ENCODE results near the gene LAMTOR5.
"Not testable (repeated sequence)": the region's sequence is repeated elsewhere in the genome, so short reads cannot be mapped to it uniquely, and the experiment has no call there.

The LAMTOR5 gene

DNA sequence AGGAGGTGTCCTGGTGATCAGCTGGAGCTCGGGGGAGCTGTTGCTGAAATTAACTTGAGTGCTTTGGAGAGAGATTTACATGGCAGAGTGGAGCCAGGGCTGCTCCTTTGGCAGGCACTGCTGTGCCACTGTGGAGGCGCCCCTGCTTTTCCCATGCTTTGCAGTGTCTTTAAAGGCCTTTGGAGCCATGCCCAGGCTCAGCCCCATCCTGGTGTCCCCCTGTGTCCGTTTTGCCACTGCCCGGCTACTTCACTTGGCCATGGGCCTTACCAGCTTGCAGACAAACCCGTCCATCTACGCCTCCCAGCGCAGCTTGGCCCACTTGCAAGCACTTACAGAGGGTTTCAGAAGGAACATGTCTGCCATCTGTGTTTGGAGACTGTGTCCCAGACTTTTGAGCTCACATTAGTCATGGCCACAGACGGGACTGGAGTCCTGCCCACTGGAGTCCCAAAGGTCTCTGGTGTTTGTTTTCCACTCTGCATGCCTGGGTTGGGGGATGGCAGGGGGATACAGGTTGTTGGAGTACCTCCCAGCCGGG, 18.2 kb upstream of the LAMTOR5 start:
- no peak for DNase-seq

DNA sequence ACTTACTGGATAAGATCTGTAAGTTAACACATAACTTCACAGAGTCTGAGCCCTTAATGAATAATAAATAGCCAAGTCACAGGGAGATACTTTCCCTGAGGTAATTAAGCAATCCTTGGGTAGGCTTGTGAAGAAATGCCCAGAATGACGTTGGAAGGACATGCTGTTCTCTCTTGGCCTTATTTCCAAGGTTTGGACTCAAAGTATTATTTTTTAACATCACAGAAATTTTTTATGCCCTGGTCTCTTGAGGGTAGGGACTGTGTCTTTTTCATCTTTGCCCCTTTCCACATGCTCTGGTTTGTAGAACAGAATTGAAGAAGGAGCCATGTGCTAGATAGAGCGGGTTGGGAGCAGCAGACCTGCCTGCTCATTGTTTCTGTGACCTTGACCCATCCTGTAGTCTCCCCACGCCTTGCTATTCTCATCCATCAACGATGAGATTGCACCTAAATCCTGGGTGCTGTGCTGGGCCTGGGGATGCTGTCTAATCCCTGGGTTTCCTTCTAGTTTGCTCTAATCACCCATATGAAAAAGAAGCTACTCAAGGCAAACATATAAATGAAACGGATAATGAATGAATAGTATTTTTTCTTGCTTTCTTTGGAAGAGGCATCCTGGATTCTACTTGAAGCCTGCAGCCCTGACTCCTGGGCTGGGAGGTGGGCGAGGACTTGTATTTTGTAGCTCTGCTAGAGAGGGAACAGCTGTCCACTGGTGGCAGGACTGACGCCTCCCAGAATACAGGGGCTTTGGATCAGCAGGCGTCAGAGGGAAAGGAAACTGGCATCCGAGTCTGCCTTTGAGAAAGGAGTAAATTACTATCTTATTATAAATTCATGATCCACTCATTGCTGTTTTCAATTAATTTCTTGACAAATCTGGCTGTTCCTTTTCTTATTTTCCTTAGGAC, 17.5 kb upstream of the LAMTOR5 start:
- DNase-seq = no peak

DNA sequence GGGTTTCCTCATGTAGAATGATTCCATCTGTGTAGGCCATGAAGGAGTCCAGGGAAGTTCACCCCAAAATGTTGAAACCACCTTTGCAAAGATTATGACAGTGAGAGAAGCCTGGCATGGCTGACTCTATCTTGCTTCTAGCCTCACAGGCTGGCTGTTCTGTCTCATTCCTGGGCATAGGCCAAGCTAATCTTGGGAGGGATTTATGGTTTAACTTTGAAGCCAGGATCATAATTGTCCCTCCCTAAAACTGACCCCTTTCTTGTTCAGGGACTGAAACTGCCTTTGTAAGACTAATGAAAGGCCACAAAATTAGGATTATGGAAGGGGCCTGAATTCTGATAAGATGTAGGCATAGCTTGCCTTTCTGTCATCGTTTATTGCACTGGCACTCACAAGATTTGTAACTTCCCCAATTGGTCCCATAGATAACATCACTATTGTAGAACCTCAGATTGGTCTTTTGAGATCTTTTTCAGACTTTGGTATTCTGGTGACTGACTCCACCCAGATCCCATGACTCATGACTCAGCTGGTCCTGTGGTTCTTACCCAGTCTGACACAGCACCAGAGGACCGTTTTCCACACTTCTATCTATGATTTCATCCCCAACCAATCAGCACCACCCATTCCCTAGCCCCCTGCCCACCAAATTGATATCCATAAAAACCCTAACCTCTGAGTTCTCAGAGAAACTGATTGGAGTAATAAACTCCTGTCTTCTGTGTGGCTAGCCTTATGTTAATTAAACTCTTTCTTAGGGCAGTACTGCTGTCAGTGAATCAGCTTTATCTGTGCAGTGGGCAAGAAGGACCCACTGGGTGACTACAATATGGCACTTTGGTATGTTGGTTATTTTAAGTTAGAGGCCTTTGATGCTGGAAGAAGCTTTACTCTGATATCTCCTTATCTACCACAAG, 13.6 kb upstream of the LAMTOR5 start:
- DNase-seq = no peak

DNA sequence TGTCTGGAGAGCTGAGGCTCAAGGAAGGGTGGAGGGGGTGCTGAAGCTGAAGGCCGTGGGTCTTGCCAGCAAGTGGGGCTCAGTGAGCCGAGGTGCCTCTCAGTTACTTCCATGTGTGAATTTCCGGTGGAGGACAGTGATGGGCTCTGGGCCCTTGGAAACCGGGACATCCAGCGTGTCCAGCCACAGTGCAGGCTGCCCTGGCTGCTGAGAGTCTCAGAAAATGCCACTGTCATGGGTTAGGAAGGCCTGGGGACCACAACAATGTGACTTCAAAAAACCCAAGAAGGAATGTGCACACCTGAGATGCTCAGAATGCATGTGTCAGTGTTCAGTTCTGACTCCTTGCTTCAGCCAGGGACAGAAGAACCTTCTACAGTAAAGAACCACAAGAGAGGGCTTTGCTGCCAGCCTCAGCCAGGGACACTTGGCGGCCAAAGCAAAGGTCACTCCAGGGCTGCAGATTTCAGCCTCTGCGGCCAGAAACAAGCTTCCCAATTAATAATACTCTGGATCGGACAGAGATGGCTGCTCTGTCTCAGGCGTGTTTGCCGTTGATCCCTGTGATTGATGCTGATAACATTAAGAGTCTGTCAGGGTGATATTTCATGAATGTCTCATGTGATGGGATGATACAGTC, 12.6 kb upstream of the LAMTOR5 start:
- no peak for DNase-seq

DNA sequence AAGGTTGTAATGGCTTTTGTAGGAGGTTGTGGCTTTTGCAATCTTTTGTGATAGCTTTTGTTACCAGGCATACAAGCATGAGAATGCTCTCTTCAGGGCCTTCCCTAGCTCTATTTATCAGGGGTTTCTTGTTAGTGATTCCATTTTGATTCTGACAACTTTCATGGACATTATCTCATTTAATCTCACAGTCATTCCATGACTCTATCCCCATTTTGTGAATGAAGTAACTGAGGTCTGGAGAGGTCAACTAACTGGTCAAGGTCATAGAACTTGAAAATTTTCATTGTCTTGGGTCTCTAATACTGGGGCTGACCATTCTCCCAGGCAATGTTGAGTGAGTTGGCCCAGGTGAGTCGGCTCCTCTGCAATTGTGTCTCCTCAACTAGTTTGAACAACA, 11.2 kb upstream of the LAMTOR5 start:
- DNase-seq = no peak

DNA sequence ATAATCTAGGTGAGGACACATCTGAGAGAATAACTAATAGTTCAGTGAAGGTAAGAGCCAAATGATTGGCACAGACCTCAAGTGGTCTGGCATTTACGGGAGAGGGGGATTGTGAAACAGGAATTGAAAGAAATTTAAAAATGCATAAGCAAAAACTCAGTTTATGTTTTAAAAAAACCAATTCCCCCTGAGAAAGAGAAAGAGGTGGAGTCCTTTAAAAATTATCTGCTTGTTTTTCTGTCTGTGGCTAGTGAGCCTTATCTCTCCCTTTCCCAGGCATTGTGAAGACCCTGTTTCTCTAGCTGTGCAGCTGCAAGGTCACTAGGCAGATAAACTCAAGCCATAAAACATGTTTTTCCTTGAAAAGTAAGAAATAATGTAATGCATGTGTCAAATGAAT, 5.6 kb upstream of the LAMTOR5 start:
- DNase-seq = not testable (repeated sequence)

DNA sequence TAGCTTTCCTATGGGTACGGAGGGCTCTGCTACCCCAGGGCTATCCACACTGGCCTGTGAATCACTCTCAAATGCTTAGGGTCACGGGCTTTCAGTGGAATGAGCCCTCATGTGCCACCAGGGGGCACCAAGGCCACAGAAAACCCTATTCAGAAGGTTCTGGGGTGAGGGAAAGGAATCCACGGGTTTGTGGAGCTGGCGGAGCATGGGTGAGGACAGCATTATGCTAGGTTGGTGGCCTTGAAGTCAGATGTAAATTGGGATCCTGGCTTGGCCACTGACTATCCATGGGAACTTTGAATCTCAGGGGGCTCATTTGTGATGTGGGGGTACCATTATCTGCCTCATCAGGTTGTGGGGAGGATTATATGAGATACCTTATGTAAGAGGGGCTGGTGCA, 5.1 kb upstream of the LAMTOR5 start:
- no peak for DNase-seq

DNA sequence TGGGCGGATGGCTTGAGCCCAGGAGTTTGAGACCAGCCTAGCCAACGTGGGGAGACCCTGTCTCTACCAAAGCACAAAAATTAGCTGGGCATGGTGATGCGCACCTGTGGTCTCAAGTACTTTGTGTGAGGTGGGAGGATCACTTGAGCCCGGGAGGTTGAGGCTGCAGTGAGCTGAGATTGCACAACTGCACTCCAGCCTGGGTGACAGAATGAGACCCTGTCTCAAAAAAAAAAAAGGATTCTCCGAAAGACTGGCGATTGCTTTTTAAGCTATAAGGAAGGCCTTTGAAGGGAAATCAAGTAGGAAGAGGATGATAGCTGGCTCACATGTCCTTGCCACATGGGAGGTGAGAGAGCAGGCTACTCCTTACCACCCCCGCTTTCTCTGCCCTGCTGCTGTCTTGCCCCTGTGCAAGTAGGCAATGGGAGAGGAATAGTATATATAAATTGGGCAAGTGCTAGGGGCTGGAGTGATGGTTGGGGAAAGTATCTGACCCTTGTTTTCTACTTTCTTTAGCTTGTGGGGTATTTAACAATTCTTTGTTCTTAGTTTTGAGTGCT, 3.8 kb upstream of the LAMTOR5 start:
- no peak for DNase-seq

DNA sequence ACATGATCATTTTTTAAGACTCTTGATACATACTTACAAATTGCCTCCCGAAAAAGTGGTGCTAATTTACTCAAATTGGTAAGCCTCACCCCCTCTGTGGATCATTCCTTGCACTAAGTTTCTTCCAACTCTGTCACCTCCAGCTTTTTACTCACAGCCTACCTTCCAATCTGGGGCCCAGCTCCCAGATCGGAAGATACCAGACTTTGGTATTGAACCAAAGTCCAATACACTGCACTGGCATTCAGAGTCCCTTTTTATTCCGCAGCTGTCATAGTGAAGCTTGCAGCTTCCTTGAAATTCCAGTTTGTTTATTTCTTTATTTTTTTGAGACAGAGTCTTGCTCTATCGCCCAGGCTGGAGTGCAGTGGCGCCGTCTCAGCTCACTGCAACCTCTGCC, 1.8 kb upstream of the LAMTOR5 start:
- DNase-seq = no peak

DNA sequence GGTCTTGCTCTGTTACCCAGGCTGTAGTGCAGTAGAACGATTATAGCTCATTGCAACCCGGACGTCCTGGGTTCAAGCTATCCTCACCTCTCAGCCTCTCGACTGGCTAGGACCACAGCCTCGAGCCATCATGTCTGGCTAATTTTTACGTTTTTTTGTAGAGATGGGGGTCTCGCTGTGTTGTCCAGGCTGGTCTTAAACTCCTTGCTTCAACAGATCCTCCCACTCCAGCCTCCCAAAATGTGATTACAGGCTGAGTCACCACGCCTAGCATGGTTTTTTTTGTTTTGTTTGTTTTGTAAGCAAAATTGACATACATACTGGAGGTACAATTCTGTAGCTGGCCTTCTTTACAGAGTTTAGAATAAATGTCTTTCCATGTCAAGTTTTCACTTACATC, 994 bp upstream of the LAMTOR5 start:
- DNase-seq = no peak

DNA sequence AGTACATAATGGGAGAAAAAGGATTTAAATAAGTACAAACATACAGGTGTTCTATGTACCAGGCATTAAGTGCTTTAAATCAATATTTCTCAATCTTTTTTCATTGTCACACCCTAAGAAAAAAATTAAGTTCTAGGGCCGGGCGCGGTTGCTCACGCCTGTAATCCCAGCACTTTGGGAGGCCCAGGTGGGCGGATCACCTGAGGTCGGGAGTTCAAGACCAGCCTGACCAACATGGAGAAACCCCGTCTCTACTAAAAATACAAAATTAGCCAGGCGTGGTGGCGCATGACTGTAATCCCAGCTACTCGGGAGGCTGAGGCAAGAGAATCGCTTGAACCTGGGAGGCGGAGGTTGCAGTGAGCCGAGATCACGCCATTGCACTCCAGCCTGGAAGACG, 1.1 kb downstream of the LAMTOR5 start:
- not testable (repeated sequence) for DNase-seq

DNA sequence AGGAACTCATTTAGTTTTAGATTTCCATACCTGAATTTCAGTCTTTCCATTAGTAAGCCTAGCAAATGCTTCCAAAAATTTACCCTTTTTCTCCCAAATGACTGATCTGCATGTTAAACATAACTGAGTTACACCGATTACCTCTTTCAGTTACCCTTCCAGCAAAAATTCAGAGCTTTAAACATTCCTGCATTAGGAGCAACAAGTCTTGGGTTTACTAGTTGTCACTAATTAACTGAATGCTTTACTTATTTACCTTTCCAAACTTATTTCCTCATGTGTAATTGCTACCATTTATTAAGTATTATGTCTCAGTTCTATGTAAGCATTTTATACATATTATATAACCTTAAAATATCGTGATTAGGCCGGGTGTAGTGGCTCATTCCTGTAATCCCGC, 3.1 kb downstream of the LAMTOR5 start:
- DNase-seq = no peak

DNA sequence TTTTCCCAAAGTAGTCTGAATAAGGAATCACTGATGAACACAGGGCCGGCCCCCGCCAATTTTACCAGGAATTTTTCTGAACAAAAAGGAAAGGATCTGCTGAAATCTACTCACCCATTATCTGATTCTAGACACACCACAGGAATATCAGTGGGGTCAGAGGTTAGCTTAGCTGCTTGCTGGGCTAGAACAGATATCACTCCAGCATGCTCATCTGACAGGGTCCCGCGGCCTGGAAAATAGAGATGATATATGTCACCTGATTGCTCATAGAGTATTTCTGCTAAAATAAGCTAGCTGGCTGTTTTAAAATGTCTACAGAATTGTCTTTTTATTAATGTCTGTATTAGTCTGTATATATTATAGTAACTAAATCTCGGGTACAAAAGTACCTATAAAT, 3.7 kb downstream of the LAMTOR5 start:
- no peak for DNase-seq

DNA sequence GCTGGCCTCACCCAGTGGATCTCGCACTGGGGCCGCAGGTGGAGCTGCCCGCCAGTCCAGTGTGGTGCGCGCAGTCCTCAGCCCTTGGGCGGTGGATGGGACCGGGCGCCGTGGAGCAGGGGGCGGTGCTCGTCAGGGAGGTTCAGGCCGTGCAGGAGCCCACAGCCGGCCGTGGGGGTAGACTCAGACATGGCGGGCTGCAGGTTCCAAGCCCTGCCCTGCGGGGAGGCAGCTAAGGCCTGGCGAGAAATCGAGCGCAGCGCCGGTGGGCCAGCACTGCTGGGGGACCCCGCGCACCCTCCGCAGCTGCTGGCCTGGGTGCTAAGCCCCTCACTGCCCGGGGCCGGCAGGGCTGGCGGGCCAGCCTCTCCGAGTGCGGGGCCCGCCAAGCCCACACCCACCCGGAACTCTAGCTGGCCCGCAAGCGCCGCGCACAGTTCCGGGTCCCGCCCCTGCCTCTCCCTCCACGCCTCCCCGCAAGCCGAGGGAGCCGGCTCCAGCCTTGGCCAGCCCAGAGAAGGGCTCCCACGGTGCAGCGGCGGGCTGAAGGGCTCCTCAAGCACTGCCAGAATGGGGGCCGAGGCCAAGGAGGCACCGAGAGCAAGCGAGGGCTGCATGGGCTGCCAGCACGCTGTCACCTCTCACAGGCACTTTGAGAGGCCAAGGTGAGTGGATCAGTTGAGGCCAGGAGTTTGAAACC, 11.1 kb downstream of the LAMTOR5 start:
- not testable (repeated sequence) for DNase-seq

DNA sequence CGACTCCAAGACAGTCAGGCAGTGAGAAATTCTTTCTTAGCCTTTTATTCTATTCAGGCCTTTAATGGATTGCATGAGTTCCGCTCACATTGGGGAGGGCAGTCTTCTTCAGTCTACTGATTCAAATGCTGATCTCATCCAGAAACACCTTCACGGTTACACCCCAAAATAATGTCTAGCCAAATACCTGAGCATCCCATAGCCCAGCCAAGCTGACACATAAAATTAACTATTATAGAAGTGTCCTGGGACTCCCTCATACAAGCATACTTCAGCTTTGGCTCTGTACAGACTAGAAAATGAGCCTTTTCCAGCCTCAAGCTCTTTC, 13.0 kb downstream of the LAMTOR5 start:
- DNase-seq = no peak

DNA sequence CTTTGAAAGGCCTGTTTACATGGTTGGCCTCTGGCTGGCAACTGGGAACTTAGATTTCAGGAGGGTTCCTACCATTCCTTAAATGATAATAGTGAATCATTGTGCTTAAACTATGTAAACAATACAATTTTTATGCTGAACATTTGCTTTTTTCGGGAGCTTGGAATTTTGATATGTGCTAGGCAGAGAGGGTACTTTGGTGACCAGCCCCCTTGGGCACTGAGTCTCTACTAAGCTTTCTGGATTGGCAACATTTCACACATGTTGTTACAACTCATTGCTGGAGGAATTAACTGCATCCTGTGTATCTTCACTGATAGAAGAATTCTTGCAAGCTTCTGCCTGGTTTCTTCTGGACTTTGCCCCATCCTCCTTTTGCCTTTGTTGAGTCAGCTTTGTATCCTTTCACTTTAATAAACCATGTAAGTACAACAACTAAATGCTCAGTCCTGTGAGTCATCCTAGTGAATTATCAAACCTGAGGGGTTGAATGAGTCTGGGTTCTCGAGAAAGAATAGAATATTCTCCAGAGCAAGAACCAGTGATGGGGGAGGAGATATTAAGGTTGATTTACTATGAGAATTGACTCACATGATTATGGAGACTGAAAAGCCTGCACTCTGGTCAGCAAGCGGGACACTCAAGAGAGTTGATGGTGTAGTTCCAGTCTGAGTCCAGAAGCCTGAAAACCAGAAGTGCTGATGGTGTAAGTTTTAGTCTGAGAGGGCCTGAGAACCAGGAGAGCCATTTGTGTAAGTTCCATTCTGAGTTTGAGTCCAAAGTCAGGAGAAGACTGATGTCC, 13.6 kb downstream of the LAMTOR5 start:
- no peak for DNase-seq

DNA sequence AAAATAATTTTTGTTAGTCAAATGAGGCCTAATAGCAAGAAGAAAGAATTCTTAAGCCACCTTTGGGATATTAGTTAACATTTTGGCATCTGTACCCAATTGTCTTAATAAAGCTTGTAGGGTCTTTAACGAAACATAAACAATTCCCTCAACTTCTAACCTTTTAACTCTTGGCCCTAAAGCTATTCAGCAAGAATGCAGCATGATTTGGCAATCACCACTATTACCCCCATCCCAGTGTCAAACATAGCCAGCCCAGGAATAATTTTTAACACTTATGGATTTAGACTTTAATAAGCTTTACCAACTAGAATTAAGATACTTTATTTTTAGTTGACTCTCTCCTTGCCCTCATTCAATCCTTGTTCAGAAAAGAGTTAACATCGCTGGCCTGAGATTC, 14.2 kb downstream of the LAMTOR5 start:
- DNase-seq = no peak

DNA sequence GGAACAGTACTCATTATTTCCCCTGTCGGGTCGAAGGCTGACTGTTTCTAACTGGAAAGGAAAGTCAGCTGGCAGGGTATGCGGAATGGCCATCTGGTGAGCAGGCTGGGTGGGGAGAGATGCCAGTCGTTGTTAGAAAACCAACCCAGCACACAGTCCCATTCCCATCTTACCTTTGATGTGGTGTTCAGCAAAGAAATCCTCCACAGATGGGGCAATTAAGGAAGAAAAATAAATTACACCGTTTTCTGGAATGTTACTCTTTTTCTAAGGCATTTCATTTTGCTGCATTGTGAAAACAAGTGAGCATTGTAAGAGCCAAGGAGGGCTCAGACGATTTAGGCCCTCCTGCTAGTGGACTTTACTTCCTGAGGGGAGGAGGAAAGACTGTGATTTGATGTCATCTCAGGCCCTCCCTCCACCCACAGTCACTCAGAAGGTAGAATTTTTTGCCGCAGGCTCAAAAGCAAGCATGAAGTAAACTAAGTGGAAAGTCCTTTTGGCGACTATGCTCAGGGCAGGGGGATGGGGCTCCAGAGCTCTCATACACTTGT, 16.7 kb downstream of the LAMTOR5 start, which contains the start of gene SLC16A4:
SLC16A4 (minus strand) TSS at position 335 of the 554 bp plus-strand sequence. CDS start 1,703 bp downstream, outside the sequence.
- DNase-seq = no peak

DNA sequence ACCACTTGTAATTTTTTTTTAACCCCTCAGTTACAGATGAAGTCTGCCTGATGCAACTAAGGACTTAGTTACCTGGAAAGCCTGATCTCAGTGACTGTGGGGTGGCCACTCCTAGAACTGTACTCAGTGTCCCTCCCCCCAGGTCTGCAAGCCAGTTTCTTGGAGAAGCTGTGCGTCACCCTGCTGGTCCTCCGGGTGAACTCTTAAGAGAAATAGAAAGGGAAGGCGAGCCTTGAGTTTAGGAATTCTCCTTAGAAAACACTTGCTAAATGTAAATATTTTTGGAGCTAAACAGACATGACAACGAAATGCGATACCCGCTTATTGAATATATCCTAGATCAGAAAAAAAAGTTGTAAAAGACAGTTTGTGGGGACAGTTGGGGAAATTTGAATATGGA, 17.4 kb downstream of the LAMTOR5 start:
- no peak for DNase-seq

DNA sequence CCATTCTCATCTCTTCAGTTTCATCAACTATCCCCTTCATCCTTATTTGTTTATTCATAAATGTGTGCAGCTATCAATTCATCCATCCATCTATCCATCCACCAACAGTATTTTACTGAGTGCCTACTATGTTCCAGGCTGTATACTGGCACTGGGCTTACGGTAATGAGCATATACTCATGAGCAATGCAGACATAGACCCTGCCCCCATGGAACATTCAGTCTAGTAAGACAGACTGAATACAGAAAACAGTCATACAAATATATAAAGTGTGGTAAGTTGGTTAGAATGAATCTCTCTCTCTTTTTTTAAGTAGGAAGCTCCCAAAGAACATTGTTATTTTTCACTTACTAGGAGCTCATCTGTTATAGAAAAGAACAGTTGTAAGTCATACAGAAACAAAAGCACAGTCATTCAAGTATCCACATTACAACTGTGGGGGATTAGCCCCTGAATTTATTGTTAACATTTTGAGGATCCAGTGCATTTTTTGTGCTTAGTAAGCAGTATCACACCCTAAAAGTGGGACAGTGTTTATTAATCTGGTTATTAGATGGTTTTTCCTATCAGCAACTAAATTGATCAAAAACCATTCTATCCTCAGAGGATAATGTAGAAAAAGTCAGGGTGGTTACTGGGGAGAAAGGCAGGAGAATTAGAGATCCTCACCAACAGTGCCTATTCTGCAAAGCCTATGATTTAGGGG, 20.3 kb downstream of the LAMTOR5 start:
- no peak for DNase-seq

All from KG1 (cell line).